Large intestine (tissue), 12 donors: ENCODE measurements around the gene RIF1. TPM values are rescaled to one million over a fixed set of nuclear protein-coding genes. Genes with fewer than 3 reads are reported as not detected.
A peak's percentile ranks its signal among the peaks of the same experiment; 100 is the strongest.

ENCODE experiments used
- DNase-seq, 2 donors: peaks; one replicate each; pipeline versions ENCODE4 v3.0.0 to v3.0.0-alpha.2; 2013
- H3K27ac ChIP-seq: one replicate; pipeline ENCODE4 v1.5.1; 2013; ENCODE audit warnings: low read length
- H3K27me3 ChIP-seq: 2 replicates; pipeline ENCODE4 v1.6.1; 2013; ENCODE audit warnings: low read length; ENCODE audit not compliant: control insufficient read depth, insufficient read depth
- H3K36me3 ChIP-seq: 2 replicates; pipeline ENCODE4 v1.6.1; 2013; ENCODE audit warnings: low read length; ENCODE audit not compliant: control insufficient read depth, insufficient read depth
- H3K4me1 ChIP-seq: one replicate; pipeline ENCODE4 v1.6.1; 2013; ENCODE audit warnings: low read length; ENCODE audit not compliant: control insufficient read depth, insufficient read depth
- H3K4me3 ChIP-seq: one replicate; pipeline ENCODE4 v1.5.1; 2013; ENCODE audit warnings: low read length
- H3K9me3 ChIP-seq: one replicate; pipeline ENCODE4 v1.6.1; 2013; ENCODE audit warnings: mild to moderate bottlenecking, low read depth, low read length, moderate library complexity; ENCODE audit not compliant: control insufficient read depth
- WGBS: methylation state at CpG from one replicate; pipeline ENCODE4 v1.1.5; 2013; ENCODE audit warnings: low lambda C conversion rate; ENCODE audit not compliant: insufficient coverage; 5-methylcytosine and 5-hydroxymethylcytosine counted together
- long read RNA-seq, 11 donors: transcript quantifications; one replicate each; lab custom pipeline, GENCODE V29; 2026
- polyA plus RNA-seq: library from polyadenylated mRNA; unstranded; fragments of 120-200 nt; gene quantifications from one replicate; pipeline ENCODE4 v1.2.1, GENCODE V29; 2013

RIF1 gene, protein sequence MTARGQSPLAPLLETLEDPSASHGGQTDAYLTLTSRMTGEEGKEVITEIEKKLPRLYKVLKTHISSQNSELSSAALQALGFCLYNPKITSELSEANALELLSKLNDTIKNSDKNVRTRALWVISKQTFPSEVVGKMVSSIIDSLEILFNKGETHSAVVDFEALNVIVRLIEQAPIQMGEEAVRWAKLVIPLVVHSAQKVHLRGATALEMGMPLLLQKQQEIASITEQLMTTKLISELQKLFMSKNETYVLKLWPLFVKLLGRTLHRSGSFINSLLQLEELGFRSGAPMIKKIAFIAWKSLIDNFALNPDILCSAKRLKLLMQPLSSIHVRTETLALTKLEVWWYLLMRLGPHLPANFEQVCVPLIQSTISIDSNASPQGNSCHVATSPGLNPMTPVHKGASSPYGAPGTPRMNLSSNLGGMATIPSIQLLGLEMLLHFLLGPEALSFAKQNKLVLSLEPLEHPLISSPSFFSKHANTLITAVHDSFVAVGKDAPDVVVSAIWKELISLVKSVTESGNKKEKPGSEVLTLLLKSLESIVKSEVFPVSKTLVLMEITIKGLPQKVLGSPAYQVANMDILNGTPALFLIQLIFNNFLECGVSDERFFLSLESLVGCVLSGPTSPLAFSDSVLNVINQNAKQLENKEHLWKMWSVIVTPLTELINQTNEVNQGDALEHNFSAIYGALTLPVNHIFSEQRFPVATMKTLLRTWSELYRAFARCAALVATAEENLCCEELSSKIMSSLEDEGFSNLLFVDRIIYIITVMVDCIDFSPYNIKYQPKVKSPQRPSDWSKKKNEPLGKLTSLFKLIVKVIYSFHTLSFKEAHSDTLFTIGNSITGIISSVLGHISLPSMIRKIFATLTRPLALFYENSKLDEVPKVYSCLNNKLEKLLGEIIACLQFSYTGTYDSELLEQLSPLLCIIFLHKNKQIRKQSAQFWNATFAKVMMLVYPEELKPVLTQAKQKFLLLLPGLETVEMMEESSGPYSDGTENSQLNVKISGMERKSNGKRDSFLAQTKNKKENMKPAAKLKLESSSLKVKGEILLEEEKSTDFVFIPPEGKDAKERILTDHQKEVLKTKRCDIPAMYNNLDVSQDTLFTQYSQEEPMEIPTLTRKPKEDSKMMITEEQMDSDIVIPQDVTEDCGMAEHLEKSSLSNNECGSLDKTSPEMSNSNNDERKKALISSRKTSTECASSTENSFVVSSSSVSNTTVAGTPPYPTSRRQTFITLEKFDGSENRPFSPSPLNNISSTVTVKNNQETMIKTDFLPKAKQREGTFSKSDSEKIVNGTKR (N-terminal part only)
- 19.1 TPM for polyA plus RNA-seq
- long read RNA-seq, donor 1 = 0 reads
- long read RNA-seq, donor 2 = 0 reads
- long read RNA-seq, donor 3 = 0 reads
- long read RNA-seq, donor 4 = 0 reads
- long read RNA-seq, donor 5 = 0 reads
- long read RNA-seq, donor 6 = 0 reads
- long read RNA-seq, donor 7 = 0 reads
- long read RNA-seq, donor 8 = 0 reads
- long read RNA-seq, donor 9 = 0 reads
- long read RNA-seq, donor 10 = 0 reads
- long read RNA-seq, donor 11 = 0 reads

DNA sequence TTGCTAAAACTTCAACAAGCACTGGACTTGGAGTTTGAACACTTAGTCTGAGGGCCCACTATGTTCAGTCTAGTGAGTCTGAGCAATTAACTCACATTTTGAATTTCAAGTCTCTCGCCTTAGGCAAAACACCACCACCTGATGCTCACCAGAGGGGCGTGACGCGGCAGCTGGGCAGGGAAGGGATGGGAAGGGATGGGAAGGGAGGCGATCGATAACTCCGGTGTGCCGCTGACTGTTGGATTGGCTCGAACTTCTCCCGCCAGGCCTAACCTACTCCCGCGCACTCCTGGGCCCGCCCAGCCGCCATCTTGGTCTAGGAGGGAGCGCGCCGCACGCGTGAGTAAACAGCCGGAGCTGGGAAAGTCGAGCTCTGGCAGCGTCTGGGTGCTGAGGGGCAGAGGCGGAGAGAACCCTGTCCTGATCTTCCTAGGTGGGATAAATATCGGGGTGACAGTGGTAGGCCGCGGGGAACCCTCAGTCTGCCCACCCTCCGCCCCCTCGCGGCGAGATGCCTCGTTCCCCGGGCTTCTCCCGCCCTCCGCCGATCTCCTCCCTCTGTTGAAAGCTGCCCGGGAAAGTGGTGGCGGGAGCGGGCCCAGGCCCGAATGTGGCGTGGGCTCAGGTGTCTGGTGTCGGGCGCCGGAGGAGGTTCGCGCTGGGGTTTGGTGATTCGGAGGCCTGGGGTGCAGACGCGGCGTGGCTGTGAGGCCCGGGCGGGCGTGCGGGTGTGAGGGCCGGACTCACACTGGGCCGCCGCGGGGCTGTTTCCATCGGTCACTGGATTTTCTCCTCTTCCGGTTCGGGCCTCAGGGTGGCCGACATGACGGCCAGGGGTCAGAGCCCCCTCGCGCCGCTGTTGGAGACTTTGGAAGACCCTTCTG is at the start of gene RIF1:
Gene RIF1 (plus strand): TSS at position 302 of the 884 bp plus-strand sequence. CDS start 522 bp downstream, at position 824.
- peak within 1 kb of the TSS; percentile 94 for H3K27ac ChIP-seq
- DNase-seq = peak; percentile 85 to 93
- WGBS = no CpG with 5 or more reads among the region's 65 CpGs
- peaks cover 15% of the 10 kb centered on the region for H3K36me3 ChIP-seq
- H3K4me1 ChIP-seq = no peaks in the 10 kb centered on the region
- no peaks in the 10 kb centered on the region for H3K9me3 ChIP-seq
- peak within 1 kb of the TSS; percentile 94 for H3K4me3 ChIP-seq
- no peaks in the 10 kb centered on the region for H3K27me3 ChIP-seq

- Histone ChIP-seq H3K4me1 (no peaks in the 10 kb centered on the region), H3K9me3 (no peaks in the 10 kb centered on the region), H3K36me3 (no peaks in the 10 kb centered on the region), H3K27me3 (no peaks in the 10 kb centered on the region), H3K27ac (no peak overlapping the region), H3K4me3 (no peak overlapping the region)
- 100% methylated on average over 1 of the region's 3 CpGs for WGBS
- DNase-seq = no peak
Measured at GRCh38 chr2:151361674-151362370, 47.9 kb upstream of the RIF1 start.

- Histone ChIP-seq H3K36me3 (no peaks in the 10 kb centered on the region), H3K4me3 (no peak overlapping the region), H3K27ac (no peak overlapping the region), H3K9me3 (no peaks in the 10 kb centered on the region), H3K27me3 (no peaks in the 10 kb centered on the region), H3K4me1 (no peaks in the 10 kb centered on the region)
- no peak for DNase-seq
- WGBS = no CpG with 5 or more reads among the region's 8 CpGs
Measured at GRCh38 chr2:151363709-151364108, 46.0 kb upstream of the RIF1 start.

DNA sequence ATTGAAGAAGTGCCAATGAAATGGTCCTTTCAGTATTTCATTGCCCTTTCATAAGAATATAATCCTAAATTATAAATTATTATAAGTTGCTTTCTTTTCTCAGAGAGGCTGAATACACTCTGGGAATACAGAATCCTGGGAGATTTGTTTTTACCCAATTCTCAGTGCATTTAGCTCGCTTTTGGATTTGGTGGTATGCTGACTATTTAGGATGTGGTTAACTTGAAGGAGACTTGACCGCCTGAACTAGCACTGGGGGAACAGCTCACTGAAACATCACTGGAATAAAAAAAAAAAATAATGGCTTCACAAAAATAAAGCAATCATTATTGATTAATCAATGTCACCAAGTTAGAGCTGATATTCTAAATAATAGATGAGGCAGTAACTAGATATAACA is 42.1 kb upstream of the RIF1 start:
- 100% methylated on average over 1 of the region's 2 CpGs for WGBS
- H3K27ac ChIP-seq = no peak overlapping the region
- no peaks in the 10 kb centered on the region for H3K4me1 ChIP-seq
- H3K4me3 ChIP-seq = no peak overlapping the region
- no peaks in the 10 kb centered on the region for H3K36me3 ChIP-seq
- H3K9me3 ChIP-seq = no peaks in the 10 kb centered on the region
- no peaks in the 10 kb centered on the region for H3K27me3 ChIP-seq
- no peak for DNase-seq

- no peak for DNase-seq
- Histone ChIP-seq H3K9me3 (no peaks in the 10 kb centered on the region), H3K27ac (no peak overlapping the region), H3K36me3 (no peaks in the 10 kb centered on the region), H3K4me1 (no peaks in the 10 kb centered on the region), H3K27me3 (no peaks in the 10 kb centered on the region), H3K4me3 (no peak overlapping the region)
- 74% methylated on average over 3 of the region's 3 CpGs for WGBS
Measured at GRCh38 chr2:151374436-151374835, 35.3 kb upstream of the RIF1 start.

GRCh38 chr2:151379169-151379568 is 30.5 kb upstream of the RIF1 start:
- no peaks in the 10 kb centered on the region for H3K36me3 ChIP-seq
- no peaks in the 10 kb centered on the region for H3K4me1 ChIP-seq
- WGBS = 80% methylated on average over 1 of the region's 4 CpGs
- no peak overlapping the region for H3K4me3 ChIP-seq
- DNase-seq = no peak
- no peaks in the 10 kb centered on the region for H3K27me3 ChIP-seq
- no peak overlapping the region for H3K27ac ChIP-seq
- H3K9me3 ChIP-seq = no peaks in the 10 kb centered on the region

DNA sequence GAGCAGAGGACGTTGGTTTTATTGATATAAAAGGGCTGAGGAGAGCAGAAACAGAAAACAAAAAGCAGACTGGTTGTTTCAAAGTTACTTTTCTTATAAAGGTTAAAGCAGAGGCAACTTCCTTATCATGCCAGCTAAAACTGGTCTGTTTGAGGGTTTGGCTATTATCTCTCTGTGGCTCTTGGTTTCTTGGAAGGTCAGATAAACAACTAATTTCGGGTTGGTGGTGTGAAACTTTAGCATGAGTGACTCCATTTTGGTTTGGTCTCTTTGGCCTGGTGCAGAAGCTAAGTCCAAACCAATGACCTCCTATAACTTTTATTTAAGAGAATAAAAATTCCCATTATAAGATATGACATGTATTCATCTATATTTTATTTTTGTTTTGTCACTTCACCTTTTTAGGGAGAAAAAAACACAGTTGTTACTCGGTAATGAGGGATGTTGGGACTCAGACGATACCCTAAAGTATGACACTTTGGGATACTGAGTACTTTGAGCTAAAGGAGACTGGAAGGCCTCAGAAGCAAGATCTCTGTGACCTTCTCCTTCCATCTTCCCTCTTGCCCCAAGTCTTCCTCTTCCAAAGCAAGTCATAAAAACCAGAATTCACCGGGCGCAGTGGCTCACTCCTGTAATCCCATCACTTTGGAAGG is 29.0 kb upstream of the RIF1 start:
- no peak overlapping the region for H3K4me3 ChIP-seq

GRCh38 chr2:151381266-151381665 is 28.4 kb upstream of the RIF1 start:
- Histone ChIP-seq H3K27me3 (no peaks in the 10 kb centered on the region), H3K27ac (no peak overlapping the region), H3K36me3 (no peaks in the 10 kb centered on the region), H3K9me3 (no peaks in the 10 kb centered on the region), H3K4me3 (no peak overlapping the region), H3K4me1 (no peaks in the 10 kb centered on the region)
- no peak for DNase-seq
- no CpG with 5 or more reads among the region's 2 CpGs for WGBS

More for the DNA sequence above, 29.0 kb upstream of the RIF1 start:
- Histone ChIP-seq H3K4me1 (no peaks in the 10 kb centered on the region), H3K27me3 (no peaks in the 10 kb centered on the region), H3K9me3 (no peaks in the 10 kb centered on the region), H3K36me3 (no peaks in the 10 kb centered on the region), H3K27ac (no peak overlapping the region)
- 38% methylated on average over 1 of the region's 6 CpGs for WGBS
- no peak for DNase-seq
